Karpas-422 (cell line): ENCODE results near the gene DYSF. TPM values are rescaled to one million over a fixed set of nuclear protein-coding genes. Genes with fewer than 3 reads are reported as not detected.

Source experiments
- DNase-seq: peaks from one replicate; pipeline ENCODE4 v3.0.0-alpha.2; 2015
- H2AFZ ChIP-seq: fragments of 200-600 bp; sonication (generic); 2 replicates; pipeline ENCODE4 v1.6.1; 2014; ENCODE audit warnings: antibody characterized with exemption, low read length, mixed read lengths
- H3K27ac ChIP-seq: fragments of 200-600 bp; sonication (generic); 2 replicates; pipeline ENCODE4 v1.5.1; 2014; ENCODE audit warnings: mild to moderate bottlenecking, low read length, moderate library complexity
- H3K27me3 ChIP-seq: fragments of 200-600 bp; sonication (generic); 2 replicates; pipeline ENCODE4 v1.6.1; 2014; ENCODE audit warnings: low read length, mixed read lengths
- H3K36me3 ChIP-seq: fragments of 200-600 bp; sonication (generic); 2 replicates; pipeline ENCODE4 v1.6.1; 2014; ENCODE audit warnings: low read length, mixed read lengths; ENCODE audit not compliant: insufficient read depth
- H3K4me1 ChIP-seq: fragments of 200-600 bp; sonication (generic); 2 replicates; pipeline ENCODE4 v1.6.1; 2014; ENCODE audit warnings: mild to moderate bottlenecking, low read length, mixed read lengths
- H3K4me2 ChIP-seq: fragments of 200-600 bp; sonication (generic); 2 replicates; pipeline ENCODE4 v1.6.1; 2014; ENCODE audit warnings: low read length, low read depth, mild to moderate bottlenecking; ENCODE audit not compliant: poor library complexity, severe bottlenecking
- H3K4me3 ChIP-seq: fragments of 200-600 bp; sonication (generic); 2 replicates; pipeline ENCODE4 v1.5.1; 2014; ENCODE audit warnings: mild to moderate bottlenecking, antibody characterized with exemption, low read length, mixed read lengths
- H3K79me2 ChIP-seq: fragments of 200-600 bp; sonication (generic); 2 replicates; pipeline ENCODE4 v1.6.1; 2014; ENCODE audit warnings: mild to moderate bottlenecking, low read length, mixed read lengths
- H3K9ac ChIP-seq: fragments of 200-600 bp; sonication (generic); 2 replicates; pipeline ENCODE4 v1.6.0; 2014; ENCODE audit warnings: low read length
- H3K9me2 ChIP-seq: fragments of 200-600 bp; sonication (generic), shearing (Covaris generic); replicated peaks from 2 replicates; pipeline ENCODE4 v1.6.0; 2014; ENCODE audit warnings: mild to moderate bottlenecking, low read length, moderate library complexity; ENCODE audit not compliant: insufficient read depth
- H3K9me3 ChIP-seq: fragments of 300-700, 200-600 bp; sonication (generic); 2 replicates; pipeline ENCODE4 v1.6.1; 2014; ENCODE audit warnings: low read length, mixed read lengths
- H4K20me1 ChIP-seq: fragments of 200-600 bp; sonication (generic); 2 replicates; pipeline ENCODE4 v1.6.1; 2014; ENCODE audit warnings: mild to moderate bottlenecking, antibody characterized with exemption, low read length, low read depth; ENCODE audit not compliant: insufficient read depth
- total RNA-seq: library from RNA; depleted of rRNA; stranded (reverse); fragments of >200 nt; shearing (Covaris generic); gene quantifications from 2 replicates; pipeline ENCODE4 v1.2.3, GENCODE V29; 2014; ENCODE audit warnings: low replicate concordance

The DYSF gene
- total RNA-seq, 1 experiment from 2014 or later = not detected

- no peak for DNase-seq
- no peaks in the 10 kb centered on the region for H3K9me3 ChIP-seq
- no peak overlapping the region for H2AFZ ChIP-seq
Observed at GRCh38 chr2:71674158-71674851, 220.9 kb downstream of the DYSF start.

GRCh38 chr2:71675296-71675695 lies 221.9 kb downstream of the DYSF start:
- no peak for DNase-seq
- no peak overlapping the region for H3K4me2 ChIP-seq
- H3K9ac ChIP-seq = no peak overlapping the region
- no peaks in the 10 kb centered on the region for H3K9me2 ChIP-seq
- H2AFZ ChIP-seq = no peak overlapping the region
- no peaks in the 10 kb centered on the region for H3K79me2 ChIP-seq
- no peak overlapping the region for H3K27ac ChIP-seq
- H3K4me1 ChIP-seq = no peaks in the 10 kb centered on the region
- H3K4me3 ChIP-seq = no peak overlapping the region
- no peaks in the 10 kb centered on the region for H4K20me1 ChIP-seq
- H3K36me3 ChIP-seq = no peaks in the 10 kb centered on the region
- no peaks in the 10 kb centered on the region for H3K27me3 ChIP-seq
- no peaks in the 10 kb centered on the region for H3K9me3 ChIP-seq

More at GRCh38 chr2:71674158-71674851, 220.9 kb downstream of the DYSF start:
- Histone ChIP-seq H3K9ac (no peak overlapping the region), H3K4me2 (no peak overlapping the region), H3K4me1 (no peaks in the 10 kb centered on the region), H3K4me3 (no peak overlapping the region), H3K27me3 (no peaks in the 10 kb centered on the region), H3K9me2 (no peaks in the 10 kb centered on the region), H3K79me2 (no peaks in the 10 kb centered on the region), H4K20me1 (no peaks in the 10 kb centered on the region), H3K36me3 (no peaks in the 10 kb centered on the region), H3K27ac (no peak overlapping the region)

- H3K27ac ChIP-seq = no peak overlapping the region
- H4K20me1 ChIP-seq = no peaks in the 10 kb centered on the region
- H3K4me1 ChIP-seq = no peaks in the 10 kb centered on the region
- H3K9me2 ChIP-seq = no peaks in the 10 kb centered on the region
- H3K27me3 ChIP-seq = no peaks in the 10 kb centered on the region
- no peak overlapping the region for H3K4me2 ChIP-seq
- no peaks in the 10 kb centered on the region for H3K36me3 ChIP-seq
- no peak overlapping the region for H2AFZ ChIP-seq
- H3K9me3 ChIP-seq = no peaks in the 10 kb centered on the region
- H3K79me2 ChIP-seq = no peaks in the 10 kb centered on the region
- H3K9ac ChIP-seq = no peak overlapping the region
- no peak for DNase-seq
- H3K4me3 ChIP-seq = no peak overlapping the region
Observed at GRCh38 chr2:71678874-71679273, 225.5 kb downstream of the DYSF start.

GRCh38 chr2:71679491-71679890 lies 226.1 kb downstream of the DYSF start:
- Histone ChIP-seq H3K9me2 (no peaks in the 10 kb centered on the region), H3K9me3 (no peaks in the 10 kb centered on the region), H4K20me1 (no peaks in the 10 kb centered on the region), H3K27ac (no peak overlapping the region), H3K79me2 (no peaks in the 10 kb centered on the region), H3K4me2 (no peak overlapping the region), H3K4me1 (no peaks in the 10 kb centered on the region), H3K9ac (no peak overlapping the region), H2AFZ (no peak overlapping the region), H3K27me3 (no peaks in the 10 kb centered on the region), H3K36me3 (no peaks in the 10 kb centered on the region), H3K4me3 (no peak overlapping the region)
- DNase-seq = no peak

- Histone ChIP-seq H3K27ac (no peak overlapping the region), H3K27me3 (no peaks in the 10 kb centered on the region), H3K4me3 (no peak overlapping the region), H3K9me2 (no peaks in the 10 kb centered on the region), H4K20me1 (no peaks in the 10 kb centered on the region), H3K9me3 (no peaks in the 10 kb centered on the region), H3K9ac (no peak overlapping the region), H3K4me1 (no peaks in the 10 kb centered on the region), H2AFZ (no peak overlapping the region), H3K36me3 (no peaks in the 10 kb centered on the region), H3K4me2 (no peak overlapping the region), H3K79me2 (no peaks in the 10 kb centered on the region)
- DNase-seq = no peak
Observed at GRCh38 chr2:71680925-71681324, 227.6 kb downstream of the DYSF start.

- DNase-seq = no peak
Observed at GRCh38 chr2:71681626-71682025, 228.3 kb downstream of the DYSF start.

GRCh38 chr2:71682341-71682740 lies 229.0 kb downstream of the DYSF start:
- H3K4me3 ChIP-seq = no peak overlapping the region
- no peaks in the 10 kb centered on the region for H3K4me1 ChIP-seq
- no peaks in the 10 kb centered on the region for H3K27me3 ChIP-seq
- no peaks in the 10 kb centered on the region for H3K36me3 ChIP-seq
- no peak for DNase-seq
- no peaks in the 10 kb centered on the region for H3K9me3 ChIP-seq
- H3K9me2 ChIP-seq = no peaks in the 10 kb centered on the region
- no peak overlapping the region for H3K27ac ChIP-seq
- H3K4me2 ChIP-seq = no peak overlapping the region
- H3K79me2 ChIP-seq = no peaks in the 10 kb centered on the region
- H2AFZ ChIP-seq = no peak overlapping the region
- no peaks in the 10 kb centered on the region for H4K20me1 ChIP-seq
- no peak overlapping the region for H3K9ac ChIP-seq

More at GRCh38 chr2:71681626-71682025, 228.3 kb downstream of the DYSF start:
- no peak overlapping the region for H2AFZ ChIP-seq
- H3K9me3 ChIP-seq = no peaks in the 10 kb centered on the region
- no peak overlapping the region for H3K4me3 ChIP-seq
- H4K20me1 ChIP-seq = no peaks in the 10 kb centered on the region
- no peaks in the 10 kb centered on the region for H3K9me2 ChIP-seq
- H3K9ac ChIP-seq = no peak overlapping the region
- H3K36me3 ChIP-seq = no peaks in the 10 kb centered on the region
- H3K27me3 ChIP-seq = no peaks in the 10 kb centered on the region
- H3K4me1 ChIP-seq = no peaks in the 10 kb centered on the region
- H3K27ac ChIP-seq = no peak overlapping the region
- H3K79me2 ChIP-seq = no peaks in the 10 kb centered on the region
- H3K4me2 ChIP-seq = no peak overlapping the region

- H3K79me2 ChIP-seq = no peaks in the 10 kb centered on the region
- H3K4me3 ChIP-seq = no peak overlapping the region
- no peak overlapping the region for H2AFZ ChIP-seq
- no peaks in the 10 kb centered on the region for H3K27me3 ChIP-seq
- no peaks in the 10 kb centered on the region for H3K9me3 ChIP-seq
- no peaks in the 10 kb centered on the region for H3K36me3 ChIP-seq
- no peaks in the 10 kb centered on the region for H3K4me1 ChIP-seq
- no peak overlapping the region for H3K27ac ChIP-seq
- H4K20me1 ChIP-seq = no peaks in the 10 kb centered on the region
- H3K4me2 ChIP-seq = no peak overlapping the region
- no peaks in the 10 kb centered on the region for H3K9me2 ChIP-seq
- DNase-seq = no peak
- H3K9ac ChIP-seq = no peak overlapping the region
Observed at GRCh38 chr2:71683070-71683469, 229.7 kb downstream of the DYSF start.
